ENCODE results near the gene AXIN1.

DNA sequence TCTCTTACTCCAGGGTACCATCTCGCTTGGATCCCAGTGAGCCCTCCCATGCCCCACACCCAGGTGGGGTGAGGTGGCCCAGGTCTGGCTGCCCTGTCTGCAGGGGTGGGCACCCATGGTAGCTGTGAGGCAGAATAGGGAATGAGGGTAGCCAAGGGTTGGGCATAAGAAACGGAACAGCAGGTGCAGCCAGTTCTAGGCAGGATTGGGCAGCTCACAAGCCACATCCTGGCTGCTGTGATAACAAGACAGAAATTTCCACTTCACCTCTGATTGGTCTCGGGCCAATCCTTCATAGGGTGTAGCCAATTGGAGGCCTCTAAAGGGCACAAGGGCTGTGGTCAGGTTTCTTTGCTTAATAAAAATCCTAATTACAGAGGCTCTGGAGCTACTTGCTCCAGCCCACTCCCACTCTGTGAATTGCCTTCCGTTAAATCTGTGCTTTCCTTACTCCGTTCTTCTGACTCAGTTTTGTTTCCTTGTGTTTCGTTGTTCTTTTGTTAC, 73.6 kb downstream of the AXIN1 start:
- TF ChIP-seq POLR2A (IDR thresholded peaks at IDR 0.05) (peak; percentile 44 to 89 (median 58)), CTCF (IDR thresholded peaks at IDR 0.05) (no peak)
